Calu3 (cell line): ENCODE measurements around the gene PCID2. TPM values are rescaled to one million over a fixed set of nuclear protein-coding genes. Genes with fewer than 3 reads are reported as not detected.

Source experiments
- BruUV-seq: library from RNA; stranded (reverse); fragments of 400-500 nt; replicated peaks from 2 replicates; lab custom pipeline; 2021; lab: Mats Ljungman, UMichigan
- CTCF ChIA-PET: fragments of 300-600 bp; sonication (Branson Sonifier 250); formaldehyde crosslinking; loops from one replicate; lab custom pipeline; 2022; ENCODE audit warnings: antibody characterized with exemption; lab: Charles Lee
- DNase-seq: peaks from one replicate; pipeline ENCODE4 v3.0.0; 2022
- H3K27ac Mint-ChIP-seq: one replicate; pipeline ENCODE4 v1.8.0; 2022; ENCODE audit warnings: mixed read lengths; ENCODE audit not compliant: unreplicated experiment
- H3K27me3 Mint-ChIP-seq: one replicate; pipeline ENCODE4 v1.8.0; 2022; ENCODE audit warnings: mixed read lengths; ENCODE audit not compliant: unreplicated experiment
- H3K36me3 Mint-ChIP-seq: one replicate; pipeline ENCODE4 v1.8.0; 2022; ENCODE audit warnings: mild to moderate bottlenecking, moderate library complexity, mixed read lengths; ENCODE audit not compliant: insufficient read depth, unreplicated experiment
- H3K4me1 Mint-ChIP-seq: one replicate; pipeline ENCODE4 v1.8.0; 2022; ENCODE audit warnings: mild to moderate bottlenecking, low read depth, mixed read lengths; ENCODE audit not compliant: unreplicated experiment
- H3K4me3 Mint-ChIP-seq: one replicate; pipeline ENCODE4 v1.8.0; 2022; ENCODE audit warnings: mild to moderate bottlenecking, low read depth, moderate library complexity, mixed read lengths; ENCODE audit not compliant: unreplicated experiment
- H3K9me3 Mint-ChIP-seq: one replicate; pipeline ENCODE4 v1.8.0; 2022; ENCODE audit warnings: low read depth, mixed read lengths; ENCODE audit not compliant: unreplicated experiment
- CTCF ChIP-seq: fragments of 200-600 bp; IDR thresholded peaks from one replicate; pipeline ENCODE4 v1.8.0; 2022; ENCODE audit warnings: antibody characterized with exemption; ENCODE audit not compliant: unreplicated experiment
- intact Hi-C: fragments of 100-400 bp; cut with micrococcal nuclease; formaldehyde crosslinking; loops from one replicate; pipeline ENCODE4 v1.10.0; 2022; ENCODE audit not compliant: unreplicated experiment
- total RNA-seq: library from RNA; stranded (reverse); gene quantifications from 2 replicates; pipeline ENCODE4 v1.2.3, GENCODE V29; 2022

The PCID2 gene
- total RNA-seq, 1 experiment from 2014 or later = 21.2 TPM

GRCh38 chr13:113135281-113135760 lies 73.1 kb downstream of the PCID2 start:
- CTCF ChIA-PET = no interaction called here
- intact Hi-C loops = no loop called here
- no peak for DNase-seq
- Mint-ChIP-seq H3K27me3 (no peaks in the 10 kb centered on the region), H3K36me3 (no peaks in the 10 kb centered on the region), H3K4me1 (no peaks in the 10 kb centered on the region), H3K27ac (no peak overlapping the region), H3K4me3 (no peak overlapping the region), H3K9me3 (no peaks in the 10 kb centered on the region)
- no TSS peak for BruUV-seq
- no peak for TF ChIP-seq CTCF

DNA sequence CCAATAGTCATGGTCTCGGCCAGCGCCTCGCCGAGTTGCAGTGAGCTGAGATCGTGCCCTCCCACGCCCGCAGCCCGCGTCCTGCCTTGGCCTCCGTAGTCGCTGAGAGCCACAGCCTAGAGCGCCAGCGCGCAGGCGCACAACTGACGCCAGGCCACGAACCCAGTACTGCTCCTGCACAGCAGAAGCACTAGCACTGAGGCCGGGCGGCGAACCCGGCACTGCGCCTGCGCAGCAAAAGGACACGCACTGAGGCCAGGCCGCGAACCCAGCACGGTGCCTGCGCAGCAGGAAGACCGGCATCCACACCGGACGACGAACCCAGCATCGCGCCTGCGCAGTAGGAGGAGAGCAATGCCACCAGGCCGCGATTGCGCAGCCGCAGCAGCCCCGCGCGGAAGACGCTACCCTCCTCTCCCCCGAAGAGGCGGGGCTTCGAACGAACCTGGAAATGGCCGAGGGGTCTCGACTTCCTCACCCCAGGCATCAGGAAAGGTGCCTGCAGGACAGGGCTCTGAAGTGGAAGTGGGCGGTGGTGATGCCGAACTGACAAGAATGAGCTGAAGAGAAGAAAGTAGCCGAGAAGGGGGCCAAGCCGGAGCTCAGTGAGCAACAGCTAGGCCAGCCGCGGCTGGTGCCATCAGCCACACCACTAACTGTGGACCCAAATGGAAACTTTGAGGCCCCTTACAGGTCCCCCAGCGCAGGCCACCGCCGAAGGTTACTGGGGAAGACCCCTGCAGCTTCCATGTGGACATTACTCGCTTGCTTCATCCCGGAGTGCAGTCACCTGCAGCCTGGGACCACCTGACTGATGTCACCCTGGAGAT lies 78.3 kb downstream of the PCID2 start:
- H3K4me1 Mint-ChIP-seq = no peaks in the 10 kb centered on the region
- intact Hi-C loops = no loop called here
- H3K27ac Mint-ChIP-seq = no peak overlapping the region
- no peaks in the 10 kb centered on the region for H3K36me3 Mint-ChIP-seq
- TF ChIP-seq CTCF = no peak
- no peak overlapping the region for H3K4me3 Mint-ChIP-seq
- DNase-seq = no peak
- H3K9me3 Mint-ChIP-seq = no peaks in the 10 kb centered on the region
- CTCF ChIA-PET = no interaction called here
- BruUV-seq = no TSS peak
- peaks cover 27% of the 10 kb centered on the region for H3K27me3 Mint-ChIP-seq

- no peak for DNase-seq
- no TSS peak for BruUV-seq
Observed at GRCh38 chr13:113129480-113129879, 79.0 kb downstream of the PCID2 start.

More at GRCh38 chr13:113129480-113129879, 79.0 kb downstream of the PCID2 start:
- intact Hi-C loops = no loop called here
- no peak overlapping the region for H3K27ac Mint-ChIP-seq
- no peaks in the 10 kb centered on the region for H3K4me1 Mint-ChIP-seq
- CTCF ChIA-PET = no interaction called here
- H3K27me3 Mint-ChIP-seq = peaks cover 27% of the 10 kb centered on the region
- no peaks in the 10 kb centered on the region for H3K9me3 Mint-ChIP-seq
- H3K36me3 Mint-ChIP-seq = no peaks in the 10 kb centered on the region
- no peak overlapping the region for H3K4me3 Mint-ChIP-seq
- TF ChIP-seq CTCF = no peak

Other genes starting within 250 kb of the PCID2 start
- 12.9 and 14.2 TPM in 2 replicates for gene MCF2L, start 239.5 kb downstream of the PCID2 start, total RNA-seq
- not detected in 2 replicates for gene F7, start 102.9 kb downstream of the PCID2 start, total RNA-seq
- gene F10, start 85.9 kb downstream of the PCID2 start, total RNA-seq = not detected in 2 replicates
- gene PROZ, start 50.0 kb downstream of the PCID2 start, total RNA-seq = not detected in 2 replicates
- 27.3 and 32.1 TPM in 2 replicates for gene CUL4A, start 944 bp upstream of the PCID2 start, total RNA-seq
- gene LAMP1, start 88.6 kb upstream of the PCID2 start, total RNA-seq = 70.7 and 84.1 TPM in 2 replicates
- gene GRTP1, start 155.5 kb upstream of the PCID2 start, total RNA-seq = 1.9 and 5.7 TPM in 2 replicates
- 2.0 and 2.8 TPM in 2 replicates for gene ADPRHL1, start 244.8 kb upstream of the PCID2 start, total RNA-seq